ENCODE data around the gene GGTLC1. TPM values are rescaled to one million over a fixed set of nuclear protein-coding genes. Genes with fewer than 3 reads are reported as not detected.

The GGTLC1 gene
- total and polyA plus RNA-seq, 2 experiments from 2014 or later = not detected

GRCh38 chr20:24018796-24019195 is 30.2 kb upstream of the GGTLC1 start:
- Histone ChIP-seq H2AFZ (no peak overlapping the region), H4K20me1 (replicated peaks; ENCODE audit: insufficient read depth) (no peaks in the 10 kb centered on the region), H3K27ac (ENCODE audit: low read depth) (no peak overlapping the region), H3F3A (replicated peaks; ENCODE audit: low read depth) (no peaks in the 10 kb centered on the region), H3K27me3 (ENCODE audit: insufficient read depth) (no peaks in the 10 kb centered on the region), H3K4me2 (no peak overlapping the region), H3K9me2 (ENCODE audit: insufficient read depth) (peaks cover 3% of the 10 kb centered on the region; the same call in 1 of the 2 replicates), H3K79me2 (replicated peaks; ENCODE audit: insufficient read depth) (no peaks in the 10 kb centered on the region), H3K4me1 (ENCODE audit: insufficient read depth) (no peaks in the 10 kb centered on the region), H3K36me3 (ENCODE audit: insufficient read depth) (no peaks in the 10 kb centered on the region), H3K4me3 (no peak overlapping the region)
- no peak for DNase-seq (ENCODE audit: low spot score)
- ATAC-seq = no peak; the same call in 2 of the 3 replicates
- Mint-ChIP-seq H3K27me3 (ENCODE audit: insufficient read depth, low read depth, poor library complexity) (peaks cover 6% of the 10 kb centered on the region), H3K4me1 (peaks cover 4% of the 10 kb centered on the region; the same call in 1 of the 3 replicates), H3K4me3 (no peak overlapping the region), H3K36me3 (ENCODE audit: low read depth) (no peaks in the 10 kb centered on the region), H3K9me3 (no peaks in the 10 kb centered on the region; the same call in 2 of the 3 replicates), H3K27ac (no peak overlapping the region)
- TF ChIP-seq EZH2 (IDR thresholded peaks at IDR 0.05; ENCODE audit: low read depth, unreplicated experiment) (no peak), ZNF462 (CRISPR knock-in tag; IDR thresholded peaks at IDR 0.05) (no peak), POLR2AphosphoS5 (IDR thresholded peaks at IDR 0.05; ENCODE audit: low read depth) (no peak), ETS1 (IDR thresholded peaks at IDR 0.05) (no peak), CREB1 (CRISPR knock-in tag; IDR thresholded peaks at IDR 0.05; ENCODE audit: low read depth) (no peak)
- TF ChIP-seq, protein P1, sequence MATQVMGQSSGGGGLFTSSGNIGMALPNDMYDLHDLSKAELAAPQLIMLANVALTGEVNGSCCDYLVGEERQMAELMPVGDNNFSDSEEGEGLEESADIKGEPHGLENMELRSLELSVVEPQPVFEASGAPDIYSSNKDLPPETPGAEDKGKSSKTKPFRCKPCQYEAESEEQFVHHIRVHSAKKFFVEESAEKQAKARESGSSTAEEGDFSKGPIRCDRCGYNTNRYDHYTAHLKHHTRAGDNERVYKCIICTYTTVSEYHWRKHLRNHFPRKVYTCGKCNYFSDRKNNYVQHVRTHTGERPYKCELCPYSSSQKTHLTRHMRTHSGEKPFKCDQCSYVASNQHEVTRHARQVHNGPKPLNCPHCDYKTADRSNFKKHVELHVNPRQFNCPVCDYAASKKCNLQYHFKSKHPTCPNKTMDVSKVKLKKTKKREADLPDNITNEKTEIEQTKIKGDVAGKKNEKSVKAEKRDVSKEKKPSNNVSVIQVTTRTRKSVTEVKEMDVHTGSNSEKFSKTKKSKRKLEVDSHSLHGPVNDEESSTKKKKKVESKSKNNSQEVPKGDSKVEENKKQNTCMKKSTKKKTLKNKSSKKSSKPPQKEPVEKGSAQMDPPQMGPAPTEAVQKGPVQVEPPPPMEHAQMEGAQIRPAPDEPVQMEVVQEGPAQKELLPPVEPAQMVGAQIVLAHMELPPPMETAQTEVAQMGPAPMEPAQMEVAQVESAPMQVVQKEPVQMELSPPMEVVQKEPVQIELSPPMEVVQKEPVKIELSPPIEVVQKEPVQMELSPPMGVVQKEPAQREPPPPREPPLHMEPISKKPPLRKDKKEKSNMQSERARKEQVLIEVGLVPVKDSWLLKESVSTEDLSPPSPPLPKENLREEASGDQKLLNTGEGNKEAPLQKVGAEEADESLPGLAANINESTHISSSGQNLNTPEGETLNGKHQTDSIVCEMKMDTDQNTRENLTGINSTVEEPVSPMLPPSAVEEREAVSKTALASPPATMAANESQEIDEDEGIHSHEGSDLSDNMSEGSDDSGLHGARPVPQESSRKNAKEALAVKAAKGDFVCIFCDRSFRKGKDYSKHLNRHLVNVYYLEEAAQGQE (IDR thresholded peaks at IDR 0.05; ENCODE audit: unreplicated experiment) = no peak
